Stimulated activated naive CD8-positive, alpha-beta T cell treated with anti-CD3 and anti-CD28 coated beads, Interleukin-15, Interleukin-2, amounts not matched to agents 100 ng/mL and 50 ng/mL, for 24 hours (primary cell): ENCODE data around the gene RNASEL.
"Not testable (repeated sequence)": the region's sequence is repeated elsewhere in the genome, so short reads cannot be mapped to it uniquely, and the experiment has no call there.

Source experiments
- H3K27ac Mint-ChIP-seq: one replicate; pipeline ENCODE4 v1.8.0; 2021; ENCODE audit warnings: mild to moderate bottlenecking, mixed read lengths
- H3K27me3 Mint-ChIP-seq: one replicate; pipeline ENCODE4 v1.8.0; 2021; ENCODE audit warnings: mixed read lengths
- H3K36me3 Mint-ChIP-seq: one replicate; pipeline ENCODE4 v1.8.0; 2021; ENCODE audit warnings: low read depth, mixed read lengths
- H3K4me1 Mint-ChIP-seq: one replicate; pipeline ENCODE4 v1.8.0; 2021; ENCODE audit warnings: low read depth, mixed read lengths
- H3K4me3 Mint-ChIP-seq: one replicate; pipeline ENCODE4 v1.8.0; 2021; ENCODE audit warnings: mild to moderate bottlenecking, mixed read lengths
- H3K9me3 Mint-ChIP-seq: one replicate; pipeline ENCODE4 v1.8.0; 2021; ENCODE audit warnings: mixed read lengths

The RNASEL gene, protein sequence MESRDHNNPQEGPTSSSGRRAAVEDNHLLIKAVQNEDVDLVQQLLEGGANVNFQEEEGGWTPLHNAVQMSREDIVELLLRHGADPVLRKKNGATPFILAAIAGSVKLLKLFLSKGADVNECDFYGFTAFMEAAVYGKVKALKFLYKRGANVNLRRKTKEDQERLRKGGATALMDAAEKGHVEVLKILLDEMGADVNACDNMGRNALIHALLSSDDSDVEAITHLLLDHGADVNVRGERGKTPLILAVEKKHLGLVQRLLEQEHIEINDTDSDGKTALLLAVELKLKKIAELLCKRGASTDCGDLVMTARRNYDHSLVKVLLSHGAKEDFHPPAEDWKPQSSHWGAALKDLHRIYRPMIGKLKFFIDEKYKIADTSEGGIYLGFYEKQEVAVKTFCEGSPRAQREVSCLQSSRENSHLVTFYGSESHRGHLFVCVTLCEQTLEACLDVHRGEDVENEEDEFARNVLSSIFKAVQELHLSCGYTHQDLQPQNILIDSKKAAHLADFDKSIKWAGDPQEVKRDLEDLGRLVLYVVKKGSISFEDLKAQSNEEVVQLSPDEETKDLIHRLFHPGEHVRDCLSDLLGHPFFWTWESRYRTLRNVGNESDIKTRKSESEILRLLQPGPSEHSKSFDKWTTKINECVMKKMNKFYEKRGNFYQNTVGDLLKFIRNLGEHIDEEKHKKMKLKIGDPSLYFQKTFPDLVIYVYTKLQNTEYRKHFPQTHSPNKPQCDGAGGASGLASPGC

DNA sequence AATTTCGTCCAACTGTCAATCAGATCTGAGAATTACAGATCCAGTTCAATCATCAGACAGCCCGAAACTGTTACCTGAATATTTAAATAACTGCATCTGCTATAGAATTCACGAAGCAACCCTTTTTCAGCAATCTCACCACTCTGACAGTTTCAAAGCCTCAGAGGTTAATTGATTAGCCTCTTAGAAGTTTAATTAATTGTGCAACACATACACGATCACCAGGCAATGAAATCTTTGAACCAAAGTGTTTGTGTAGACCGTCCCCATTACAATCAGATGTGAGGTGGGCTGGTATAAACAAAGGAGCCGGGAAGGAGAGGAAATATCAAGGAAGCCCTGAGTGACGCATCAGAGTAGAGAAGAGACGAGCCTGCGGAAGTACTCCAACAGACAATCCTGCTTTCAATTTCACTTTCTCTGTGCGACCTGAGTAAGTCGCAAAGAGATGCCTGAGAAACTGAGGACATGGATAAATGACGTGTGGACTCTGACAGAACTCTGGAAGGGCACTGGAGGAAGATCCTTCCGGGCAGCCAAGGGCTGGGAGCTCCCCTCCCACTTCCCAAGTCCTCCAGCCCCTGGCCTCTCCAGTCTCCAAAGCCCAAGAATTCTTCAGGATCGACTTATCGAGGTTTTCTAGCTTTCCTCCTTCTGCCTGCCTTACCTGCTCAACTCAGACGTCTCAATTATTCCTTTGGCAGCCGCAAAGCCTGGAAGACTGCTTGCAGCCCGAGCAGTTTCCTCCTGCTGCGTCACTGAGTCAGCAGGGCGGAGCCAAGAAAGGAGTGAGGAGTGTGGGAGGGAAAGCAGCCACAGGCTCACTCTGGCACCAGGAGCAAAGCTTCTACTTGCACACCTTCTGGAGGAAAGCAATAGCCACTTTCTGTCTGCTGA lies at the start of gene RNASEL:
RNASEL (minus strand) TSS at position 757 of the 897 bp plus-strand sequence. CDS start 2,450 bp downstream, outside the sequence.
- peak within 1 kb of the TSS; percentile 100 for H3K27ac Mint-ChIP-seq

DNA sequence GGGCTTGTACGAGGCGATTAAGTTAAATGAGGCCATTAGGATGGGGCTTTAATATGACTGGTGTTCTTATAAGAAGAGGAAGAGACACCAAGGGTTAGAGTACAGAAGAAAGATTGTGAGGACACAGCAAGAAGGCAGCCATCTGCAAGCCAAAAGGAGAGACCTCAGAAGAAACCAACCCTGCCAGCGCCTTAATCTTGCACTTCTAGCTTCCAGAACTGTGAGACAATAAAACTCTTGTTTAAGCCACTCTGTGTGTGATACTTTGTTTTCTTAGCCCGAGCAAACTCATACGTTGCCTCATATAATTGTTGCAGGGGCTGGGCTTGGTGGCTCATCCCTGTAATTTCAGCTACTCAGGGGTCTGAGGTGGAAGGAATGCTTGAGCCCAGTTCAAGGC lies 48.7 kb upstream of the RNASEL start:
- H3K4me3 Mint-ChIP-seq = no peak overlapping the region
- H3K36me3 Mint-ChIP-seq = no peaks in the 10 kb centered on the region
- H3K9me3 Mint-ChIP-seq = no peaks in the 10 kb centered on the region
- H3K27ac Mint-ChIP-seq = no peak overlapping the region
- peaks cover 26% of the 10 kb centered on the region for H3K27me3 Mint-ChIP-seq
- no peaks in the 10 kb centered on the region for H3K4me1 Mint-ChIP-seq

More for the DNA sequence above, at the start of gene RNASEL:
- H3K27me3 Mint-ChIP-seq = no peaks in the 10 kb centered on the region
- H3K36me3 Mint-ChIP-seq = peaks cover 13% of the 10 kb centered on the region
- no peaks in the 10 kb centered on the region for H3K9me3 Mint-ChIP-seq
- H3K4me3 Mint-ChIP-seq = peak within 1 kb of the TSS; percentile 99
- peaks cover 54% of the 10 kb centered on the region for H3K4me1 Mint-ChIP-seq

DNA sequence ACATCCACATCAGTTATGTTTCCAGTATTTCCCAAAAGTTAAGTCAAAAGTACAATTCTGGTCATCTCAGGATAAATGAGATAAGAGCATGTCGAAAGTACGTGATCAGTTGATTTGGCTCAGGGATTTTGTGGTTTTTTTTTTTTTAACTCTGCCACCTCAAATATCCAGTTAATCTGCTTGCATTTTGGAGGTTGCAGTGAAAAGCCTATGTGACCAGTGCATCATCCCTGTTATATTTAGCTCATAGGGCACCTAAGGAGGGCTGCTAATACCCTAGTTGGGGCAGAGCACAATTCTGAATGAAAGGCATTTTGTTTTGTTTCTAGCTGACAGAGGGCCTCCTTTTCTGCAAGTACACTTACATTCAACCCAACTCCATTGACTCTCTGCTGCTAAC lies 46.8 kb upstream of the RNASEL start:
- no peaks in the 10 kb centered on the region for H3K9me3 Mint-ChIP-seq
- no peaks in the 10 kb centered on the region for H3K36me3 Mint-ChIP-seq
- H3K27me3 Mint-ChIP-seq = peaks cover 32% of the 10 kb centered on the region
- no peak overlapping the region for H3K4me3 Mint-ChIP-seq
- no peak overlapping the region for H3K27ac Mint-ChIP-seq
- peaks cover 14% of the 10 kb centered on the region for H3K4me1 Mint-ChIP-seq

DNA sequence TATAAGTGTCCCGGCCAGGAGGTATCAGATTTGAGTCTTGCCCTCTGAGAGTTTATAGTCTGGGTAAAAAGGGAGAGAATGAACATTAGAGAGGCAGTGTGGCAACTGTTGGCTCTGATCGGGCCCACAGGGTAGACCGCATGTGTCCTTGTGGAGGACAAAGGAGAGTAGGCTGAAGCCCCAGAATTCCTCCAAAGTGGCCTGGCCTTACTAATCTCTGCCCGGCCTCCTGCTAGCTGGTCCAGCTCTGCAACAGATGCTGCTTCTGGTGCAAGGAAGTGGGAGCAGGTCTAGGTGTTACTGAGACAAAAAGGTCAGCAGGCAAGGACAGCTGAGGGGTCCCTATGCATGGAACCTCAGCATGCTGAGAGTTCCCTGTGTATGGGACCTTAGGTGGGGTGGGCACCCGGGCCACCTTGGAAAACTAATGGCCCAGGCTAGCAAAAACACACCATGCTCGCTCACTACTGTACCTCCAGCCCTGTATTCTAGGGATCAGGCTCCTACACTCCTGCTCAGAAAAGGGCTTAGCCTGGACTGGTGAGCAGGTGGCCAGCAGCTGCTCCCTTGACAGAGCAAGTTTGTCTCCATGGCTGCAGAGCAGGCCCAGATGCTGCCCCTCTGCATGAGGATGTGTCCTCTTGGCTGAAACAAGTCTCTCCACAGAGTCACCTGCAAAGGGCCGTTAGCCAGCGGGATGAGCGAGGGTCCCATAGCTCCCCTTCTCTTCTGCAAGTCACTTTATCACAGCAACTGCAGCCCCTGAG lies 45.4 kb upstream of the RNASEL start:
- no peaks in the 10 kb centered on the region for H3K36me3 Mint-ChIP-seq
- no peaks in the 10 kb centered on the region for H3K9me3 Mint-ChIP-seq
- no peak overlapping the region for H3K27ac Mint-ChIP-seq
- no peak overlapping the region for H3K4me3 Mint-ChIP-seq
- peaks cover 28% of the 10 kb centered on the region for H3K4me1 Mint-ChIP-seq
- H3K27me3 Mint-ChIP-seq = peaks cover 34% of the 10 kb centered on the region

DNA sequence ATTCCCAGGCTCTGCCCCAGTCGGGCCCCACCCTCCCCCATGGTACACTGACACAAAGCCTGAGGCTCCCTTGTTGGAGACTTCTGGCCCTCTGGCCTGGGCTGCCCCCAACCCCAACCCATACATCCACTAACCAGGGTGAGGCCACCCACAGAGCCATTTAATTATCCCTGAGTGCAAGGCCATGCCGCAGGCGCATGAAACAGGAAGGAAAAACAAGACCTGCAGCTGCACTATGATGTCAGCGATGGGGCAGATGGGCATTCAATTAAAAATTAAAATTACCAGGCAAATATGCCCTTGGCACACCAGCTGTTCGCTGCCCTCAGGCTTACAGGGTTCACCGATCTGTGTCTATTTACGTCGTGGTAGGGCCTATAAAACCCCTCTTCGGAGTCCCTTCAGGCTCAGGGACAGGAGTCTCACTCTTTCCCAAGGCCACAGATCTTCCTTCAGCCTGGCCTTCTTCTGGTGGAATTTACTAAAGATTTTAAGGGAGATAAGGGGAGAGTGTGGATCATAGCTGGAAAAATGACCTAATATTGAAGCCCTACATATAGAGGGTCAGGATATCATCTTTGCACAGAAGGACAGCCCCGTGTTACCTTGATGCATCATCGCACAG lies 44.7 kb upstream of the RNASEL start:
- Mint-ChIP-seq H3K9me3 (no peaks in the 10 kb centered on the region), H3K4me3 (no peak overlapping the region), H3K27ac (no peak overlapping the region), H3K36me3 (no peaks in the 10 kb centered on the region), H3K27me3 (peaks cover 34% of the 10 kb centered on the region), H3K4me1 (peaks cover 35% of the 10 kb centered on the region)

DNA sequence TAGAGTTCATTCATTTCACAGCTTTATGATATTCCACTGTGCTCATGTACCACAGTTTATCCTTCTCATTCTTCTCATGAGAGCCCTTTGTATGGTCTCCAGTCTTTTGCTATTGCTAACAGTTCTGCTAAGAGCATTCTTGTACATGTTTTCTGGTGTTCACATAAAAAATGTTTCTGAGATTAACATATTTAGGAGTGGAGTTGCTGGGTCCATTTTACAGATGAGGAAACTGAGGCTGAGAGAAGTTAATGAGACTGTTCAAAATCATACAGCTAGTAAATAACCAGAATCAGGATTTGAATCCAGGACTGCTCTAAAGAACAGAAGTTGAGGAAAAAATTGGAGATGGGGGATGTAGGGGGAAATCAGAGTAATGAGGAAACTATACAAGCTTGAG lies 44.0 kb upstream of the RNASEL start:
- Mint-ChIP-seq H3K36me3 (no peaks in the 10 kb centered on the region), H3K4me1 (peaks cover 40% of the 10 kb centered on the region), H3K27ac (no peak overlapping the region), H3K9me3 (no peaks in the 10 kb centered on the region), H3K27me3 (peaks cover 33% of the 10 kb centered on the region), H3K4me3 (no peak overlapping the region)

DNA sequence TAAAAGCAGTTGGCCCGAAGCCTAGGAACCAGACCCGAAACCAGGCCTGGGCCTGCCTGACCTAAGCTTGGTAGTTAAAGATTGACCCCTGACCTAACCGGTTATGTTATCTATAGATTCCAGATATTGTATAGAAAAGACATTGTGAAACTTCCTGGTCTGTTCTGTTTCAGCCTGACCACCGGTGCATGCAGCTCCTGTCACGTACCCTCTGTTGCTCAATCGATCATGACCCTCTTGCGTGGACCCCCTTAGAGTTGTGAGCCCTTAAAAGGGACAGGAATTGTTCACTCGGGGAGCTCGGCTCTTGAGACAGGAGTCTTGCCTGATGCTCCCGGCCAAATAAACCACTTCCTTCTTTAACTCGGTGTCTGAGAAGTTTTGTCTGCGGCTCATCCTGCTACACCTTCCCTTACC lies 43.4 kb upstream of the RNASEL start:
- H3K27ac Mint-ChIP-seq = peak overlapping the region; percentile 45
- H3K27me3 Mint-ChIP-seq = peaks cover 29% of the 10 kb centered on the region

DNA sequence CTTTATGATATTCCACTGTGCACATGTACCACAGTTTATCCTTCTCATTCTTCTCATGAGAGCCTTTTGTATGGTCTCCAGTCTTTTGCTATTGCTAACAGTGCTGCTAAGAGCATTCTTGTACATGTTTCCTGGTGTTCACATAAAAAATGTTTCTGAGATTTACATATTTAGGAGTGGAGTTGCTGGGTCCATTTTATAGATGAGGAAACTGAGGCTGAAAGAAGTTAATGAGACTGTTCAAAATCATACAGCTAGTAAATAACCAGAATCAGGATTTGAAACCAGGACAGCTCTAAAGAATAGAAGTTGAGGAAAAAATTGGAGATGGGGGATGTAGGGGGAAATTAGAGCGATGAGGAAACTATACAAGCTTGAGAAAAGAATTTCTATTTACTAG lies 42.9 kb upstream of the RNASEL start:
- no peaks in the 10 kb centered on the region for H3K9me3 Mint-ChIP-seq
- H3K4me3 Mint-ChIP-seq = no peak overlapping the region

More for the DNA sequence above, 43.4 kb upstream of the RNASEL start:
- H3K4me1 Mint-ChIP-seq = peaks cover 46% of the 10 kb centered on the region
- H3K9me3 Mint-ChIP-seq, H3K36me3 Mint-ChIP-seq: not testable (repeated sequence)
- peak overlapping the region; percentile 45 for H3K4me3 Mint-ChIP-seq

DNA sequence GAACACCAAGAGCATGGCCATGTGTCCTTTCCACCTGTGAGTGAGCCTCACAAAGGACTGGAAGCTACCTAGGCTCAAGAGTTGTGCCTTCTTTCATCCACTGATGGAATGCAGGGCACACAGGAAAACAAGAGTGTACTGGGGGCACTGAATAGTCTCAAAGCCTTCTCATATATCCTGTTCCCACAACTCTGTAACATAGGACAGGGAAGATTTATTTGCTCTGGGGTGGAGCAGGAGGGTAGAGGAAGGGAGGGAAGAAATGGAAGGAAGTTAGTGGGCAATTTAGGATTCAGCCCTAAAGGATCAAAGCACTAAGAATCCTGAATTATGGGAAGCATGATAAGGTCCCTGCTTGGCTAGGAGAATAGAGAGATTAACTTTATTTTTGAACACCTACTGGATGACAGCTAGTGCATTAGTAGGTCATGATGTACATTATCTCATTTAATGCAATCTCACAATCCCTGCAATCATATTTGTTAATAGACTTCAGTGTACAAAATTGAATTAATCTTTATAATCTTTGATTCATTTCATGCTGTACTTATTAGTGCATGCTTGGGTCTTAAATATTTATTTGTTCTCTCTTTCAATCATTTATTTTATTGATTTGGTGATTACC lies 42.1 kb upstream of the RNASEL start:
- Mint-ChIP-seq H3K27ac (no peak overlapping the region), H3K36me3 (no peaks in the 10 kb centered on the region), H3K27me3 (peaks cover 33% of the 10 kb centered on the region), H3K9me3 (no peaks in the 10 kb centered on the region), H3K4me3 (no peak overlapping the region), H3K4me1 (peaks cover 59% of the 10 kb centered on the region)

More for the DNA sequence above, 42.9 kb upstream of the RNASEL start:
- peaks cover 30% of the 10 kb centered on the region for H3K27me3 Mint-ChIP-seq
- no peaks in the 10 kb centered on the region for H3K36me3 Mint-ChIP-seq
- H3K4me1 Mint-ChIP-seq = peaks cover 51% of the 10 kb centered on the region
- H3K27ac Mint-ChIP-seq = no peak overlapping the region

DNA sequence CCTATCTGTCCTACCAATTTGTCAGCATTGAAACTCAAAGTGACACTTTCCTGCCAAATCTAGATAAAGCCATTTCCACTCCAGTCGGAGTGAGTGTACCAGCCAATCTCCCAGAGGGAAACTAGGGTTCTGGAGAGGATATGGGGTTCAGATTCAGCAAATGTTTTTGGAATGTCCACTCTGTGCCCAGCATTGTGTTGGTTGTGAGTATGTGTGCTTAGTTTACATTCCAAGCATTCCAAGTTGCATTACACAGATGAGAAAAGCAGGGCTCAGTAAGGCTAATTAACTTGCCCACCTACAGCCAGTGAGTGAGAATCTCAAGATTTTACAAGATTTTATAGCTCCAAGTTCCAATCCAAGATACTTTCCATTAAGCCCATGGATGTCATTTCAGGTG lies 41.5 kb upstream of the RNASEL start:
- H3K9me3 Mint-ChIP-seq = no peaks in the 10 kb centered on the region
- H3K27ac Mint-ChIP-seq = no peak overlapping the region
- peak overlapping the region; percentile 21 for H3K4me3 Mint-ChIP-seq
- H3K36me3 Mint-ChIP-seq = no peaks in the 10 kb centered on the region
- peaks cover 28% of the 10 kb centered on the region for H3K27me3 Mint-ChIP-seq
- peaks cover 65% of the 10 kb centered on the region for H3K4me1 Mint-ChIP-seq

DNA sequence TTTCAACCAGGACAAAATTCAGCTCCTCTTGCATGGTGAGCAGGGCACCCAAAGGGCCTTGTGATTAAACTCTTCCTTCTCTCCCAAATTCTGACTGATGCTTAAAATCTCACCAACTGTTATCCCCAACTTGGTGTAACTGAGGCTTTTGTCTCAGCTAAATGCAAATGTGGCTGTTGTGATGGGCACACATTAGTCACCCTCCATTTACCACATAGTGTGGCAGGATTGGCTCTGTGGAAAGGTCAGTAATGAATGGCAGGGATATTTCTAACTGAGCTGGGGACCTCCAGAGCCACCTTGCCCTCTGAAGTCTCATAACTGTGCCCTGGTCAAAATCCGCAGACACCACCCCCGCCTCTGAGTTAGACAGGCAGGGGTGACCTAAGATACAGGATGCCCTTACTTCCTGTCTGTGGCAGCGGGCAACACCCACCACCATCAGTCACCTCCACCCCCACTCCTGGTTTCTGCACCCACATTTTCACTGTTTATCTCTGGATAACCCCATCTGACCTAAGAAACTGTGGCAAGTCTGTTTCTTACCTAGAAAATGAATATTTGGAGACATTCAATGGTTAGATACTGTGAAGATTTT lies 40.5 kb upstream of the RNASEL start:
- H3K9me3 Mint-ChIP-seq = no peaks in the 10 kb centered on the region
- H3K4me1 Mint-ChIP-seq = peaks cover 75% of the 10 kb centered on the region
- H3K36me3 Mint-ChIP-seq = no peaks in the 10 kb centered on the region
- peaks cover 22% of the 10 kb centered on the region for H3K27me3 Mint-ChIP-seq
- peak overlapping the region; percentile 65 for H3K4me3 Mint-ChIP-seq
- H3K27ac Mint-ChIP-seq = peak overlapping the region; percentile 85

DNA sequence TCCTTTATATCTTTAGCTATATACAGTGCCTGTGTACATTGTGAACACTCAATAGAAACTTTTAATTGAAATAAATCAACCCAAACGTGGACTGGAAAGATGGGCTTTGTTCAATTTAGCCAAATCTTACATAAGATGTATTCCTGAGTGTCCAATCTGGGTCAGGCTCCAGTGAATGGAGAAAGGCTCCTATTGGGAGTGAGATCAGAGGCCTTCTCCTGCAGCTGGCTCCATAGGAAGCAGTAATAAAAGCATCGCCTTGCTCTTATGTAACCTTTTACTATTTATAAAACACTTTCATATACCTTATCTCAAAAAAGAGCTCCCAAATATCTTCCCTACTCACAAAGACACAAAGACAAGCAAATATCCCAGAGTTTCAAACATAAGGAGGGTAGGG lies 40.0 kb upstream of the RNASEL start:
- Mint-ChIP-seq H3K4me1 (peaks cover 80% of the 10 kb centered on the region), H3K36me3 (no peaks in the 10 kb centered on the region), H3K4me3 (peak overlapping the region; percentile 65), H3K27me3 (peaks cover 20% of the 10 kb centered on the region), H3K9me3 (no peaks in the 10 kb centered on the region), H3K27ac (peak overlapping the region; percentile 85)

DNA sequence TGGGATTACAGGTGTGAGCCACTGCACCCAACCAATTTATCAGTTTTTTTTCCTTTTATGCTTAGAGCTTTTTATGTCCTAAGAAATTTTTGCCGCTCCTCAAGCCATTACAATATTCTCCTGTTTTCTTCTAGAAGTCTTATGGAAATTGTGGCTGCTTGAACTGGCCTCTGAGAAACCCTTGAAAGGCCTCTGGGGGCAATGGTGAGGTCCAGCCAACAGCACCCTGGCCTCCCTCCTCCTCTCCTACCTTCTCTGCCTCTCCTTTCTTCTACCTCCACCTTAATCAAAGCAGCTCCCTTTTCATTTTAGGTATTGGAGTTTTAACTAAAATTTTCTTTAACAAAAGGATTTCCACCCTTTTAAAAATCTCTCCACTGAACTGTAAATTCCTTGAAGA lies 39.6 kb upstream of the RNASEL start:
- Mint-ChIP-seq H3K27ac (no peak overlapping the region), H3K27me3 (peaks cover 17% of the 10 kb centered on the region), H3K9me3 (no peaks in the 10 kb centered on the region), H3K36me3 (no peaks in the 10 kb centered on the region), H3K4me1 (peaks cover 84% of the 10 kb centered on the region), H3K4me3 (no peak overlapping the region)
